Sigmoid colon (tissue), 7 donors: ENCODE measurements around the gene HMCN1. TPM values are rescaled to one million over a fixed set of nuclear protein-coding genes. Genes with fewer than 3 reads are reported as not detected.
"Not testable (repeated sequence)": the region's sequence is repeated elsewhere in the genome, so short reads cannot be mapped to it uniquely, and the experiment has no call there.

Experiments used
- DNase-seq: peaks from one replicate; pipeline ENCODE4 v3.0.0-alpha.2; 2019
- H3K27ac ChIP-seq, 4 donors: fragments of 200-600 bp; sonication (generic); one replicate each; pipeline ENCODE4 v1.5.1; 2016 to 2019; ENCODE audit warnings: mild to moderate bottlenecking in 1 of 4
- H3K27me3 ChIP-seq, 3 donors: fragments of 200-600 bp; sonication (generic); one replicate each; pipeline ENCODE4 v1.5.1; 2019; ENCODE audit warnings: mild to moderate bottlenecking in 1 of 3
- H3K36me3 ChIP-seq, 4 donors: fragments of 200-600 bp; sonication (generic); one replicate each; pipeline ENCODE4 v1.5.1; 2016 to 2019
- H3K4me1 ChIP-seq, 4 donors: fragments of 200-600 bp; sonication (generic); one replicate each; pipeline ENCODE4 v1.5.1; 2017 to 2019
- H3K4me3 ChIP-seq, 4 donors: fragments of 200-600 bp; sonication (generic); one replicate each; pipeline ENCODE4 v1.5.1; 2017 to 2019; ENCODE audit warnings: mild to moderate bottlenecking in 2 of 4, moderate library complexity in 1 of 4
- H3K9me3 ChIP-seq, 4 donors: fragments of 200-600 bp in 3 of 4; sonication (generic) in 3 of 4; one replicate each; pipeline versions ENCODE4 v1.5.1 to v1.6.1; 2013 to 2019
- CTCF ChIP-seq, 4 experiments: fragments of 450-650 bp in 3 of 4; fragments of 200-600 bp in 1 of 4; IDR thresholded peaks; one replicate each; pipeline ENCODE4 v1.5.1; 2016 to 2019; ENCODE audit warnings: antibody characterized with exemption in 4 of 4, mild to moderate bottlenecking in 3 of 4, moderate library complexity in 2 of 4
- EP300 ChIP-seq, 4 donors: sonication (generic); formaldehyde crosslinking; IDR thresholded peaks; one replicate each; pipeline ENCODE4 v1.6.1; 2017; ENCODE audit warnings: antibody characterized with exemption in 4 of 4
- POLR2A ChIP-seq, 2 donors: fragments of 450-650 bp; IDR thresholded peaks; one replicate each; pipeline ENCODE4 v1.6.1; 2016; ENCODE audit warnings: antibody characterized with exemption in 2 of 2, mild to moderate bottlenecking in 2 of 2, moderate library complexity in 2 of 2
- POLR2AphosphoS5 ChIP-seq, 4 donors: sonication (generic); formaldehyde crosslinking; IDR thresholded peaks; one replicate each; pipeline ENCODE4 v1.6.1; 2017; ENCODE audit warnings: antibody characterized with exemption in 4 of 4
- WGBS, 2 donors: extraction: QIAGEN DNeasy Blood & Tissue Kit; methylation state at CpG; one replicate each; pipeline ENCODE4 v1.1.7; 2013; 5-methylcytosine and 5-hydroxymethylcytosine counted together
- intact Hi-C: fragments of 100-400 bp; cut with DNase I; formaldehyde crosslinking; loops from one replicate; pipeline ENCODE4 v1.15.1; 2023
- polyA plus RNA-seq, 3 donors: library from polyadenylated mRNA; stranded (reverse); fragments of 200-250 nt; gene quantifications; one replicate each; pipeline ENCODE4 v1.2.3, GENCODE V29; 2013
- total RNA-seq, 4 donors: library from RNA; depleted of rRNA; stranded (reverse); fragments of >200 nt; gene quantifications; one replicate each; pipeline ENCODE4 v1.1.0, GENCODE V29; 2016
- donor health status: healthy with polysubstance abuse.
- donor health status: Bipolar disorder and iron deficiency.
- donor health status: healthy.

Gene HMCN1
- total and polyA plus RNA-seq, 7 donors: under 0.01 to 22.7 (median 6.7) TPM

GRCh38 chr1:185790194-185790735, 56.1 kb downstream of the HMCN1 start:
- DNase-seq: no peak
- Histone ChIP-seq H3K4me1 (peaks cover 0 to 6% (median 0%) of the 10 kb centered on the region in 4 donors), H3K27me3 (no peaks in the 10 kb centered on the region), H3K36me3 (no peaks in the 10 kb centered on the region), H3K9me3 (no peaks in the 10 kb centered on the region), H3K4me3 (no peak overlapping the region), H3K27ac (peak overlapping the region in 1 of 4 donors; percentile 31)
- TF ChIP-seq CTCF (IDR thresholded peaks at IDR 0.05) (no peak), POLR2AphosphoS5 (IDR thresholded peaks at IDR 0.05) (no peak), EP300 (IDR thresholded peaks at IDR 0.05) (no peak), POLR2A (IDR thresholded peaks at IDR 0.05) (no peak)
- 11 to 57% methylated on average over 2 of the region's 2 CpGs for WGBS, 2 donors
- intact Hi-C loops: no loop called here

- DNase-seq: no peak
- H3K36me3 ChIP-seq: no peaks in the 10 kb centered on the region
- no peak overlapping the region for H3K27ac ChIP-seq
- peaks cover 0 to 6% (median 0%) of the 10 kb centered on the region in 4 donors for H3K4me1 ChIP-seq
- H3K4me3 ChIP-seq: no peak overlapping the region
- intact Hi-C loops: no loop called here
- H3K27me3 ChIP-seq: no peaks in the 10 kb centered on the region
- TF ChIP-seq CTCF (IDR thresholded peaks at IDR 0.05): no peak
- no peak for TF ChIP-seq POLR2A (IDR thresholded peaks at IDR 0.05)
- no peak for TF ChIP-seq EP300 (IDR thresholded peaks at IDR 0.05)
- TF ChIP-seq POLR2AphosphoS5 (IDR thresholded peaks at IDR 0.05): no peak
- 68 to 87% methylated on average over 1 of the region's 1 CpG for WGBS, 2 donors
- H3K9me3 ChIP-seq: no peaks in the 10 kb centered on the region
Measured at GRCh38 chr1:185792040-185792439, 57.8 kb downstream of the HMCN1 start.

GRCh38 chr1:185794495-185794894, 60.3 kb downstream of the HMCN1 start:
- 78 to 87% methylated on average over 2 of the region's 2 CpGs for WGBS, 2 donors
- H3K36me3 ChIP-seq, H3K27me3 ChIP-seq, DNase-seq, H3K4me1 ChIP-seq, intact Hi-C loops, H3K9me3 ChIP-seq, H3K4me3 ChIP-seq, H3K27ac ChIP-seq: not testable (repeated sequence)

- intact Hi-C loops: no loop called here
Measured at GRCh38 chr1:185795181-185795580, 61.0 kb downstream of the HMCN1 start.

GRCh38 chr1:185798505-185798904, 64.3 kb downstream of the HMCN1 start:
- Histone ChIP-seq H3K27ac (no peak overlapping the region), H3K9me3 (peaks cover 0 to 3% (median 0%) of the 10 kb centered on the region in 4 donors), H3K4me3 (no peak overlapping the region), H3K27me3 (no peaks in the 10 kb centered on the region), H3K36me3 (no peaks in the 10 kb centered on the region), H3K4me1 (no peaks in the 10 kb centered on the region)
- no peak for DNase-seq
- TF ChIP-seq EP300 (IDR thresholded peaks at IDR 0.05): no peak
- no peak for TF ChIP-seq CTCF (IDR thresholded peaks at IDR 0.05)
- no peak for TF ChIP-seq POLR2AphosphoS5 (IDR thresholded peaks at IDR 0.05)
- no peak for TF ChIP-seq POLR2A (IDR thresholded peaks at IDR 0.05)
- intact Hi-C loops: no loop called here

More at GRCh38 chr1:185795181-185795580, 61.0 kb downstream of the HMCN1 start:
- H3K4me1 ChIP-seq: peaks cover 0 to 5% (median 0%) of the 10 kb centered on the region in 4 donors
- TF ChIP-seq POLR2AphosphoS5 (IDR thresholded peaks at IDR 0.05) (no peak), EP300 (IDR thresholded peaks at IDR 0.05) (no peak), CTCF (IDR thresholded peaks at IDR 0.05) (no peak)
- H3K27ac ChIP-seq: no peak overlapping the region
- WGBS, 2 donors: 89 to 92% methylated on average over 1 of the region's 1 CpG
- DNase-seq: no peak
- no peaks in the 10 kb centered on the region for H3K36me3 ChIP-seq
- H3K27me3 ChIP-seq: no peaks in the 10 kb centered on the region
- H3K4me3 ChIP-seq: no peak overlapping the region
- peaks cover 0 to 3% (median 0%) of the 10 kb centered on the region in 4 donors for H3K9me3 ChIP-seq
